ENCODE data around the gene LMX1A. TPM values are rescaled to one million over a fixed set of nuclear protein-coding genes. Genes with fewer than 3 reads are reported as not detected.

Gene LMX1A
- total and polyA plus RNA-seq, 9 of the 15 experiments (the other 6 are each of a cell fraction or from before 2014, with no cell fraction given): not detected

- TF ChIP-seq, protein P1, sequence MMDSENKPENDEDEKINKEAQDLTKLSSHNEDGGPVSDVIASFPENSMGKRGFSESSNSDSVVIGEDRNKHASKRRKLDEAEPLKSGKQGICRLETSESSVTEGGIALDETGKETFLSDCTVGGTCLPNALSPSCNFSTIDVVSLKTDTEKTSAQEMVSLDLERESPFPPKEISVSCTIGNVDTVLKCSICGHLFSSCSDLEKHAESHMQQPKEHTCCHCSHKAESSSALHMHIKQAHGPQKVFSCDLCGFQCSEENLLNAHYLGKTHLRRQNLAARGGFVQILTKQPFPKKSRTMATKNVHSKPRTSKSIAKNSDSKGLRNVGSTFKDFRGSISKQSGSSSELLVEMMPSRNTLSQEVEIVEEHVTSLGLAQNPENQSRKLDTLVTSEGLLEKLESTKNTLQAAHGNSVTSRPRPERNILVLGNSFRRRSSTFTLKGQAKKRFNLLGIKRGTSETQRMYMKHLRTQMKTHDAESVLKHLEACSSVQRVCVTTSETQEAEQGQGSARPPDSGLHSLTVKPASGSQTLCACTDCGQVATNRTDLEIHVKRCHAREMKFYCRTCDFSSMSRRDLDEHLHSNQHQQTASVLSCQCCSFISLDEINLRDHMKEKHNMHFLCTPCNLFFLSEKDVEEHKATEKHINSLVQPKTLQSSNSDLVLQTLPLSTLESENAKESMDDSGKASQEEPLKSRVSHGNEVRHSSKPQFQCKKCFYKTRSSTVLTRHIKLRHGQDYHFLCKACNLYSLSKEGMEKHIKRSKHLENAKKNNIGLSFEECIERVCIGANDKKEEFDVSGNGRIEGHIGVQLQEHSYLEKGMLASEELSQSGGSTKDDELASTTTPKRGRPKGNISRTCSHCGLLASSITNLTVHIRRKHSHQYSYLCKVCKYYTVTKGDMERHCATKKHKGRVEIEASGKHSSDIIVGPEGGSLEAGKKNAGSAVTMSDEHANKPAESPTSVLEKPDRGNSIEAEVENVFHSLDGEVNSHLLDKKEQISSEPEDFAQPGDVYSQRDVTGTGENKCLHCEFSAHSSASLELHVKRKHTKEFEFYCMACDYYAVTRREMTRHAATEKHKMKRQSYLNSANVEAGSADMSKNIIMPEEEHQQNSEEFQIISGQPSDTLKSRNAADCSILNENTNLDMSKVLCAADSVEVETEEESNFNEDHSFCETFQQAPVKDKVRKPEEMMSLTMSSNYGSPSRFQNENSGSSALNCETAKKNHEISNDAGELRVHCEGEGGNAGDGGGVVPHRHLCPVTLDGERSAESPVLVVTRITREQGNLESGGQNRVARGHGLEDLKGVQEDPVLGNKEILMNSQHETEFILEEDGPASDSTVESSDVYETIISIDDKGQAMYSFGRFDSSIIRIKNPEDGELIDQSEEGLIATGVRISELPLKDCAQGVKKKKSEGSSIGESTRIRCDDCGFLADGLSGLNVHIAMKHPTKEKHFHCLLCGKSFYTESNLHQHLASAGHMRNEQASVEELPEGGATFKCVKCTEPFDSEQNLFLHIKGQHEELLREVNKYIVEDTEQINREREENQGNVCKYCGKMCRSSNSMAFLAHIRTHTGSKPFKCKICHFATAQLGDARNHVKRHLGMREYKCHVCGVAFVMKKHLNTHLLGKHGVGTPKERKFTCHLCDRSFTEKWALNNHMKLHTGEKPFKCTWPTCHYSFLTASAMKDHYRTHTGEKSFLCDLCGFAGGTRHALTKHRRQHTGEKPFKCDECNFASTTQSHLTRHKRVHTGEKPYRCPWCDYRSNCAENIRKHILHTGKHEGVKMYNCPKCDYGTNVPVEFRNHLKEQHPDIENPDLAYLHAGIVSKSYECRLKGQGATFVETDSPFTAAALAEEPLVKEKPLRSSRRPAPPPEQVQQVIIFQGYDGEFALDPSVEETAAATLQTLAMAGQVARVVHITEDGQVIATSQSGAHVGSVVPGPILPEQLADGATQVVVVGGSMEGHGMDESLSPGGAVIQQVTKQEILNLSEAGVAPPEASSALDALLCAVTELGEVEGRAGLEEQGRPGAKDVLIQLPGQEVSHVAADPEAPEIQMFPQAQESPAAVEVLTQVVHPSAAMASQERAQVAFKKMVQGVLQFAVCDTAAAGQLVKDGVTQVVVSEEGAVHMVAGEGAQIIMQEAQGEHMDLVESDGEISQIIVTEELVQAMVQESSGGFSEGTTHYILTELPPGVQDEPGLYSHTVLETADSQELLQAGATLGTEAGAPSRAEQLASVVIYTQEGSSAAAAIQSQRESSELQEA (IDR thresholded peaks at IDR 0.05; ENCODE audit: low read depth): no peak
- TF ChIP-seq PURB (CRISPR knock-in tag; IDR thresholded peaks at IDR 0.05; ENCODE audit: low read depth) (no peak), NCOA6 (IDR thresholded peaks at IDR 0.05) (no peak), CHD7 (IDR thresholded peaks at IDR 0.05; ENCODE audit: low read depth, low read length) (no peak), MAFK (IDR thresholded peaks at IDR 0.05; ENCODE audit: low read length) (no peak)
Observed at GRCh38 chr1:165381745-165382505, 25.4 kb upstream of the LMX1A start (continued).
